ENCODE results near the gene HLCS.

Gene HLCS

GRCh38 chr21:36705679-36706481 is 260.6 kb downstream of the HLCS start:
- peaks cover 28% of the 10 kb centered on the region for H3K4me1 ChIP-seq (ENCODE audit: insufficient read depth, low read length)
- H3K4me3 ChIP-seq (ENCODE audit: low read length), result no peak overlapping the region
- H3K9me3 ChIP-seq (ENCODE audit: low read length), result no peaks in the 10 kb centered on the region
- no peak overlapping the region for H2AFZ ChIP-seq (ENCODE audit: low read depth, low read length)
- no peaks in the 10 kb centered on the region for H3K36me3 ChIP-seq (ENCODE audit: insufficient read depth, low read length)
- H3K27me3 ChIP-seq (ENCODE audit: insufficient read depth, low read length), result peaks cover 99% of the 10 kb centered on the region

- H3K4me1 ChIP-seq (ENCODE audit: insufficient read depth, low read length), result peaks cover 32% of the 10 kb centered on the region
- H2AFZ ChIP-seq (ENCODE audit: low read depth, low read length), result no peak overlapping the region
- H3K4me3 ChIP-seq (ENCODE audit: low read length), result no peak overlapping the region
- H3K27me3 ChIP-seq (ENCODE audit: insufficient read depth, low read length), result peaks cover 99% of the 10 kb centered on the region
- H3K9me3 ChIP-seq (ENCODE audit: low read length), result no peaks in the 10 kb centered on the region
- H3K36me3 ChIP-seq (ENCODE audit: insufficient read depth, low read length), result no peaks in the 10 kb centered on the region
Observed at GRCh38 chr21:36704958-36705678, 261.4 kb downstream of the HLCS start.

GRCh38 chr21:36704281-36704957 is 262.1 kb downstream of the HLCS start:
- Histone ChIP-seq H3K36me3 (ENCODE audit: insufficient read depth, low read length) (no peaks in the 10 kb centered on the region), H3K4me1 (ENCODE audit: insufficient read depth, low read length) (peaks cover 32% of the 10 kb centered on the region), H3K9me3 (ENCODE audit: low read length) (no peaks in the 10 kb centered on the region), H3K27me3 (ENCODE audit: insufficient read depth, low read length) (peaks cover 99% of the 10 kb centered on the region), H2AFZ (ENCODE audit: low read depth, low read length) (no peak overlapping the region), H3K4me3 (ENCODE audit: low read length) (no peak overlapping the region)

- H3K27me3 ChIP-seq (ENCODE audit: insufficient read depth, low read length), result peaks cover 98% of the 10 kb centered on the region
- H2AFZ ChIP-seq (ENCODE audit: low read depth, low read length), result no peak overlapping the region
- H3K4me1 ChIP-seq (ENCODE audit: insufficient read depth, low read length), result peaks cover 34% of the 10 kb centered on the region
- H3K9me3 ChIP-seq (ENCODE audit: low read length), result no peaks in the 10 kb centered on the region
- H3K36me3 ChIP-seq (ENCODE audit: insufficient read depth, low read length), result no peaks in the 10 kb centered on the region
- H3K4me3 ChIP-seq (ENCODE audit: low read length), result no peak overlapping the region
Observed at GRCh38 chr21:36703626-36704280, 262.7 kb downstream of the HLCS start.

GRCh38 chr21:36703123-36703522 is 263.3 kb downstream of the HLCS start:
- Histone ChIP-seq H3K9me3 (ENCODE audit: low read length) (no peaks in the 10 kb centered on the region), H3K4me3 (ENCODE audit: low read length) (no peak overlapping the region), H3K36me3 (ENCODE audit: insufficient read depth, low read length) (no peaks in the 10 kb centered on the region), H3K27me3 (ENCODE audit: insufficient read depth, low read length) (peaks cover 98% of the 10 kb centered on the region), H2AFZ (ENCODE audit: low read depth, low read length) (no peak overlapping the region), H3K4me1 (ENCODE audit: insufficient read depth, low read length) (peaks cover 34% of the 10 kb centered on the region)

- peaks cover 35% of the 10 kb centered on the region for H3K4me1 ChIP-seq (ENCODE audit: insufficient read depth, low read length)
Observed at GRCh38 chr21:36702622-36702968, 263.9 kb downstream of the HLCS start.

GRCh38 chr21:36701756-36702621 is 264.5 kb downstream of the HLCS start:
- peaks cover 30% of the 10 kb centered on the region for H3K4me1 ChIP-seq (ENCODE audit: insufficient read depth, low read length)
- H3K27me3 ChIP-seq (ENCODE audit: insufficient read depth, low read length), result peaks cover 99% of the 10 kb centered on the region
- H3K36me3 ChIP-seq (ENCODE audit: insufficient read depth, low read length), result no peaks in the 10 kb centered on the region
- H3K4me3 ChIP-seq (ENCODE audit: low read length), result no peak overlapping the region
- peak overlapping the region; percentile 56 for H2AFZ ChIP-seq (ENCODE audit: low read depth, low read length)
- no peaks in the 10 kb centered on the region for H3K9me3 ChIP-seq (ENCODE audit: low read length)

More at GRCh38 chr21:36702622-36702968, 263.9 kb downstream of the HLCS start:
- H3K9me3 ChIP-seq (ENCODE audit: low read length), result no peaks in the 10 kb centered on the region
- H2AFZ ChIP-seq (ENCODE audit: low read depth, low read length), result no peak overlapping the region
- no peak overlapping the region for H3K4me3 ChIP-seq (ENCODE audit: low read length)
- H3K27me3 ChIP-seq (ENCODE audit: insufficient read depth, low read length), result peaks cover 99% of the 10 kb centered on the region
- H3K36me3 ChIP-seq (ENCODE audit: insufficient read depth, low read length), result no peaks in the 10 kb centered on the region

GRCh38 chr21:36700971-36701755 is 265.3 kb downstream of the HLCS start:
- H3K4me3 ChIP-seq (ENCODE audit: low read length), result peak overlapping the region; percentile 26
- no peaks in the 10 kb centered on the region for H3K9me3 ChIP-seq (ENCODE audit: low read length)
- peaks cover 30% of the 10 kb centered on the region for H3K4me1 ChIP-seq (ENCODE audit: insufficient read depth, low read length)

More at GRCh38 chr21:36700971-36701755, 265.3 kb downstream of the HLCS start:
- Histone ChIP-seq H3K36me3 (ENCODE audit: insufficient read depth, low read length) (no peaks in the 10 kb centered on the region), H2AFZ (ENCODE audit: low read depth, low read length) (peak overlapping the region; percentile 56), H3K27me3 (ENCODE audit: insufficient read depth, low read length) (peaks cover 99% of the 10 kb centered on the region)

All from neuron (in vitro differentiated cells).